ENCODE data around the gene ATP13A2.
"Not testable (repeated sequence)": the region's sequence is repeated elsewhere in the genome, so short reads cannot be mapped to it uniquely, and the experiment has no call there.

Gene ATP13A2

DNA sequence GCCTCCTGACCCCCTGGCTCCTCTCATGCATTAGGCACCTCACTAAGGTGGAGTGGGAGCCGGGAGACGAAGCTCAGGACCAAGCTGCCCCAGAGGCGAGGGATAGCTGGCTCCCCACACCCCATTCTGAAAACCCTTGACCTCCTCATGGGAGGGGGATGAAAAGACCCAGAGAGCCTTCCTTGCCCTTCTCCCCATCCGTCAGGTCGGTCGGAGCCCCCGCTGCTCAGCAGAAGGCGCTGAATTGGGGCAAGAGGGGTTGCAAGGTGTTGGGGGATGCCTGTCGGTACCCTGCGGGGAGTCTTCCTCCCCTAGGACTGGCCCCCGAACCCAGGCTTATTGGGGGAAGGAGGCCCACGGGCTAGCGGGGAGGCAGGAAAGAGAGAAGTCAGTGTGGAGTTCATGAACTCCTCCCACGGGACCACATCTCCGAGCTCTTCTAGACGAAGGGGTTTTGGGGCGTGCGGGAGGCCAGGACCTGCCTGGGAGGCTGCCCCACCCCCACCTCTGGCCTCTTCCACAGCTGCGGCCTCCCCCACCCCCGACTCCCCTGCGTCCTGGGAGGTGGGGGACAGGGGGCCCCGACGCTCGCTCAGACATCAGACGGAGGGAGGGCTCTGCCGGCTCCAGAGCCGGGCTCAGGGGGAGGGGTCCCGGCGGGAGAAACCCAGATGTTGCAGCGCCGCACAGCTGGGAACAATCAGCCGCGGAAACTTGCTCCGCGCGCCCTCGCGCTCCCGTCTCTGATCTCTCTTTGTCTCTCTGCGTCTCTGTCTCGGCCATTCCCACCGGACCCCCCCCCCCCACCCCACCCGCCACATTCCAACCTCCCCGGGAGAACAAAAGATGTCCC lies 32.0 kb downstream of the ATP13A2 start:
- DNase-seq (ENCODE audit: low spot score): no peak
- no peak for FAIRE-seq

DNA sequence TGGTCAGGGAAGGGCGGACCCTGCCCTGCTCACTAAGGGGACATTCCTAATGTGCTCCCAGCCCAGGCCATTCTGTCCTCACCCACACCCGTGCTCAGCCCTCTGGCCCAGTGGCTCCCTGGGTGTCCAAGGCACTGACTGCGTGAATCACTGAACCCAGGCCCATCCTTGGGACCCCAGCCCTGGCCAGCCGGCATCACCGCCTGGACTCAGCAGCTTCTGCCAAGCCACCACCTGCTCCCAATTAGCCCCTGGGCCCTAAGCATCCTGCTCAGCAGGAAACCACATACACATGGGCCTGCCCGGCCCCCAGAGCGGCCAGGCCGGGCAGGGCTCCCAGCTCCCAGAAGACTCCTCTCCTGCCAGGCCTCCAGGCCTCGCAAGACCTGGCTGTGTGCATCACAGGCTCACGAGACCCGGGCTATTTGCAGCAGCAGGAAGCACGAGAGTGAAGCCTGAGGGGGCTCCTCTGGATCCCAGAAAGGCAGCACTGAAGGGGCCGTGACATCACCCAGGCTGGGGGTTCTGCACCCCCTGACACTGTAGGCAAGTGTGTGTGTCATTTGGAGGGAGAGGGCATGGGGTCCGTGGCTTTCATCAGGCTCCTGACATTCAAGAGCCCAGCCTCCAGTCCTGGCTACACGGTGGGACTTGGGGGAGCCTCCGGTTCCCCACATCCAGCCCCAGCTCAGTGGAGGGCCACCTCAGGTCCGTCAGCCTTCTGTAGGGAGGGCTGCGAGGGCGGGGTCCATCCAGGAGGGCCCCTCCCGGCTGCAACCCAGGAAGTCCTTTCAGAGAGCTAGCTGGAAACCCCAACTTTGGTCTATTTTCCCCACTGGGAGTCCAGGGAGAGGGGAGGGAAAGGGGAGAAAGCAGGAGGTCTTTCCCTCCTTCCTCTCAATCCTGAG lies 32.9 kb downstream of the ATP13A2 start:
- DNase-seq (ENCODE audit: low spot score) (no peak), FAIRE-seq (no peak)

DNA sequence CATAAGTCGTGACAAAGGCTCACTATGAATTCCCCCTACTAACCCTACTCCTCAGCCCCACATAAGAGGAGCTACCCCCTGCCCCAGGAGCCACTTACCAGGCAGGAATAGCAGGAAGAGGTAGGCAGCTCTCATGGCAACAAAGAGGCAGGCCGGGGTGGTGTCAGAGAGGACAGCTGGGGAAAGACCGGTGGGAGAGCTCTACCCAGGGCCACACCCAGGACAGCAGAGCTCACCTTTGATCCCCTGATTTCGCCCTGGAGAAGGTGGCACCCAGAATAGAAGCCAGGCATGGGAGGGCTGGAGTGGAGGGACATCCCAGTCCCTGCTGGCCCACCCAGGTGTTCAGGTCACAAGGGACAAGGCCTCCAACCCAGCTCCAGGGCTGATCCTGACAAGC lies 33.6 kb downstream of the ATP13A2 start:
- DNase-seq (ENCODE audit: low spot score): no peak
- FAIRE-seq: no peak

DNA sequence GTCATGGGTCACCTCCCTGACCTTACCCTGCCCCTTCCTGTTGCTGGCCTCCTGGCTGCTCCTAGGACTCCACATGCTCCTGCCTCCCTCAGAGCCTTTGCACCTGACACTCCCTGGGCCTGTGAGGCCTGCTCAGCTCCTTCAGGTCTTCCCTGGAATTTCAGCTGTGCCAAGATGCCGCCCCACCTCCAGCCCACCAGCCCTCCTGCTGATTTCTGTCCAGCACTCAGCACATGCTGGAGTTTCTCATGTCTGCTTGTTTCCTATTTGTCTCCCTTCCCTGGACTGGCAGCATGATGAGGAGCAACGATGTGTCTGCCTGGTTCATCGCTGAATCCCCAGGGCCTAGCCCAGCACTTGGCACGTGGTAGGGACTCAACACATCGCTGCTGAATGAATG lies 34.4 kb downstream of the ATP13A2 start:
- no peak for FAIRE-seq
- no peak for DNase-seq (ENCODE audit: low spot score)

DNA sequence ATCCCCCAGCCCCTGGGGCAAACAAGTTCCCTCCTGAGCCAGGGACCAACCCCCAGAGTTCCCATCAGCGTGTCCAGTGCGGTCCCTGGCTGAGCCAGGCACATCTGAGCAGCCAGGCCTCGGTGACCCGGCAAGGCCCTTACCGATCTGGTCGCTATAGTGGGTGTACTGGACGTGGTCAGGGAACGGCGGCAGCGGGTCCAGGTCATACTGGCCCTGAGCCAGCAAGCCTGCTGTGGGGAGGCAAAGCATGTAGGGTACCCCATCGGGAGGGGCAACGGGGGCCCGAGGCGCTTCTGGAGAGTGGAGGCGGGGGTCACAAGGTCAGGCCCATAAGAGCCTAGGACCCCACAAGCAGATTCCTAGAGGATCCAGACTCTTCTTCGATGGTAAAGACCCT lies 34.8 kb downstream of the ATP13A2 start:
- DNase-seq (ENCODE audit: low spot score): no peak
- no peak for FAIRE-seq

DNA sequence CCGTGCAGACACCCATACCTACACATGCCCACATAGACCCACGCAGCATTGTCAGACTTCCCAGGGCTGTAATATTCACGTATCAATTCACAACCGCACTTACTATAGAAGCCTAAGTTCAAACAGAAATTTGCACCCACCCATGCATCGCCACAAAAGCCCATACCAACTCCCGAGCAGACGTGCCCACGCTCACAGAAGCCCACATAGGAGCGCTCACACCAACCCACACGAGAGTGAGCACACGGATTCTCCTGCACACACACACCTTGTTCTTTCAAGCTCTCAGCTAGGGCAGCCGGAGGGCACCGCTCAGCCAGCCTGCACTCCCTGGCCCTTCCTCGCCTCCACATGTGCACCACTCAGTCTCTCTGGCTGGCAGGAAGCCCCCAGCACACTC lies 35.9 kb downstream of the ATP13A2 start:
- DNase-seq (ENCODE audit: low spot score) (no peak), FAIRE-seq (no peak)

DNA sequence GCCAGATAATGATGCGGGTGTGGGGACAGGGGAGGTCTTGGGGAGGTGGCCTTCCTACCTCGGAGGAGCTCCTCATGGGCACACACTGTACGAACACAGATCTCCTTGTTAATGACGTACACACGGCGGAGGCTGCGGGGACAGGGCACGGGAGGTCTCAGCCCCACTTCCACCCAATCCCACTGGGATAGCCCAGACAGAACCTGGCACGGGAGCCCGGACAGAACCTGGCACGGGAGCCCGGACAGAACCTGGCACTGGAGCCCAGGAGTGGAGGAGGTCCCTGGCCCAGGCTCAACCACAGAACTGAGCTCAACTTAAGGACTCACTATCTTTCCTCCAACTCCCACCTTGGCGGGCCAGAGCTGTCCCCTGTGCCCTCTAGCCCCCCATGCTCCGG lies 36.5 kb downstream of the ATP13A2 start:
- FAIRE-seq (no peak), DNase-seq (ENCODE audit: low spot score) (no peak)

DNA sequence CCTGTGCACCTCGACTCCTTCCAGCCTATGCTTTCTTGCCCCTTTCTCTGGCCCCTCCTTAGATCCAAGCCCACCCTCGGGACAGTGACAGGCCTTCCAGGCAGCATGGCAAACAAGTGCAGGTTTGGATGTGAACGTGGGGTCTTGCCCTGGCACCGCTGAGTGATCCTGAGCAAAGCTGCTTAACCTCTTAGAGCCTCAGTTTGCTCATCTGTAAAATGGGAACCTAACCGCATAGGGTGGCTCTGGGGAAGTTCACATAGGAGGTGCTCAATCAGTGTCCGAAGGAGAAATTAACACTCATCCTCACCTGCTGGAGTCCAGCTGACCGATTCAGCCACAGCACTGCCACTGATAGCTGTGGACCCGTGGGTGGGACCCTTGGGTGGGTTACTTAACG lies 38.5 kb downstream of the ATP13A2 start:
- FAIRE-seq (no peak), DNase-seq (ENCODE audit: low spot score) (no peak)

DNA sequence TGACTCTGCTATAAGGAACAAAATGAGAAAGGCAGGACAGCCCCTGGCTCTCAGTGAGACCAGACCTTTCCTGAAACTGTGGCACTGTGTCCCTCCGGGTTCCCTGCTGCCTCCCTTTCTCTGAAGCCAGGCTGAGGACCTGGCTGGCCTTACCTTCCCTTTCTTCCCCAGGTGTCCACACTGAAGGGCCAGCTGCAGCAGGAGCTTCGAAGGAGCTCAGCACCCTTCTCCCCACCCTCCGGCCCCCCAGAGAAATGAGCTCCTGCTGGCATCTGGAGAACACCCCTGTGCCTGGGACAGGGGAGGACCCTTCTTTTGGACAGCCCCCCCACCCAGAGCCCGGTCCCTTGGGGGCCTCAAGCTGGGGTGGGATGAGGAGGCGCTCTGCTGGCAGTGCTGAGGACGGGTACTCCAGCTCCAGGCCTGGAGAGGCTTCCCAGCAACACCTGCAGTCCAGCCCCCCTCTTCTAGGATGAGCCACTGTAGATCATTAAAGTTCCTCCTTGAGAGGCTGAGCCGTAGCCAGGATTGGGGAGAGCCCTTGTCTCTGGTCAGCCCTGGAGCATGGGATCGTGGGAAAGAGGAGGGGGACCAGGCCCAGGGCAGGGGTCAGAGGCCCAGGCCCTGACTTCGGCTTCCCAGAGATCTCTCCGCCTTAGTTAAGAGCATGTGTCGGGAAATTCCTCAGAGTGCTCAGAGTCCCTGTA lies 39.4 kb downstream of the ATP13A2 start:
- DNase-seq (ENCODE audit: low spot score) (no peak), FAIRE-seq (no peak)

DNA sequence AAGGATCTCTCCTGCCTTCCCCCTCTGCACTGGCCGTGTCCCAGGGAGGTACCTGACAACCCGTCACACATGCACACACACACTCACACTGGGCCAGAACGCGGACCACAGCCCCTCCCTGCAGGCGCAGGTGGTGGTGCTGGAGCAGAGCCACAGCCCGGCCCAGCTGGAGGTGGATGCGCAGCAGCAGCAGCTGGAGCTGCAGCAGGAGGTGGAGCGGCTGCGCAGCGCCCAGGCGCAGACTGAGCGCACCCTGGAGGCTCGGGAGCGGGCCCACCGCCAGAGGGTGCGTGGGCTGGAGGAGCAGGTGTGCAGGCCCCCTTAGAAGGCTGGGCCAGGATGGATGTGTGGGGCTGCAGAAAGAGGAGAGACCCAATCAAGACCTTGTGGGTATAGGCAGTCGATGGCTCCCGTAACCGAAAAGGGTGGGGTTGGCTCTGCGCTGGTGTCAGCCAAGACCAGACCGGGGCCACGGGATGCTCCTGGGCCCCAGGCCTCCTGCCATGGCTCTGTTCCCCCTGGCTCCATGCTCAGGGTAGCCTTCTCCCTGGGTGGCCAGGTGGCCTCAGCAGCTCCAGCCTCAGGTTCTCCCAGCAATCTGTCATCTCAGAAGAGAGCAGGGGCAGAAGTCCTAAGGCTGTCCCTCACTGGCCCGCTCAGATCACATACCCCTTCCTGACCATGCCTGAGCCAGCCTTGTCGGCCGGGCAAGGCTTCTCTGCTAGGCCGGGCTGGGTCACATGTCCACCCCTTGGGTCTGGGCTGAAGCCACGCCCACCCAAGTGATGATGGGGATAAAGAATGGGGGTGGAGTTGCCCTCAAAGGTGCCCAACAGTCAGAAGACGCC lies 40.2 kb downstream of the ATP13A2 start:
- FAIRE-seq (no peak), DNase-seq (ENCODE audit: low spot score) (no peak)

DNA sequence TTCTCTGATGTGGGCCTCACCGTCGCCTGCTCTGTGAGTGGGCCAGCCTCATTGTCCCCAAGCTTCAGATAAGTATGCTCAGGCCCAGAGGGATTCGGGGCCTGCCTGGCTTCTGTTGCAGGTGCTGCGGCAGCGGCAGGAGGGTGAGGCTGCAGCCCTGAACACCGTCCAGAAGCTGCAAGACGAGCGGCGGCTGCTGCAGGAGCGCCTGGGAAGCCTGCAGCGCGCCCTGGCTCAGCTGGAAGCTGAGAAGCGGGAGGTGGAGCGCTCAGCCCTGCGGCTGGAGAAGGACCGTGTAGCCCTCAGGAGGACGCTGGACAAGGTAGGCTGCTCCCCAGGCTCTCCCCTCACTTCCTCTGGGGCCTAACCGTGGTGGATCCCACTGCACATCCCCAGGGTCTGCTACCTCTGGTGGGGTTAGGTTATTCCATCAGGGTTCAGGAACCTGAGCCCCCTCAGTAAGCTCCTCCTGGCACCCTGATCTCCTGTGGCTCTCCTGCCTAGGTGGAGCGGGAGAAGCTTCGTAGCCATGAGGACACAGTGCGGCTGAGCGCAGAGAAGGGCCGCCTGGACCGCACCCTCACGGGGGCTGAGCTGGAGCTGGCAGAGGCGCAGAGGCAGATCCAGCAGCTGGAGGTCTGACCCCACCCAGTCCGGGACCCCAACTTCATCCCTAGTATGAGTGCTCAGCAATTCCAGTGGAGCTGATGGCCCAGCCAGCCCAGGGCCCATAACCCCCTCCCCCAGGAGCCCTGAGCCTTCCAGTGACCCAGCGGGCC lies 41.4 kb downstream of the ATP13A2 start:
- DNase-seq (ENCODE audit: low spot score): no peak
- no peak for FAIRE-seq

DNA sequence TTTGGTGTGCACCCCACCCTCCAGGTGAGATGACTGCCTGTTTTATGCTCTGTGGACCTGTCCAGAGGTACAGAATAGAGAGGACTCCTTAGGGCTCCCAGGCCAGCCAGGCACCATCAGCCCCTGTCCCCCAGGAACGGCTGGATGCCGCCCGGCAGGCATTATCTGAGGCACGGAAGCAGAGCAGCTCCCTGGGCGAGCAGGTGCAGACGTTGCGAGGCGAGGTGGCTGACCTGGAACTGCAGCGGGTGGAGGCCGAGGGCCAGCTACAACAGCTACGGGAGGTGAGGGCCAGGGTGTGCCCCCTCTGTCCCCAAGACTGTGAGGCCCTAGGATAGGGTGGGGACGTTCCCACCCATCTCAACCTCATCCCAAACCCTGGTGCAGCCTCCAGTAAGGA lies 42.1 kb downstream of the ATP13A2 start:
- DNase-seq (ENCODE audit: low spot score) (no peak), FAIRE-seq (no peak)

DNA sequence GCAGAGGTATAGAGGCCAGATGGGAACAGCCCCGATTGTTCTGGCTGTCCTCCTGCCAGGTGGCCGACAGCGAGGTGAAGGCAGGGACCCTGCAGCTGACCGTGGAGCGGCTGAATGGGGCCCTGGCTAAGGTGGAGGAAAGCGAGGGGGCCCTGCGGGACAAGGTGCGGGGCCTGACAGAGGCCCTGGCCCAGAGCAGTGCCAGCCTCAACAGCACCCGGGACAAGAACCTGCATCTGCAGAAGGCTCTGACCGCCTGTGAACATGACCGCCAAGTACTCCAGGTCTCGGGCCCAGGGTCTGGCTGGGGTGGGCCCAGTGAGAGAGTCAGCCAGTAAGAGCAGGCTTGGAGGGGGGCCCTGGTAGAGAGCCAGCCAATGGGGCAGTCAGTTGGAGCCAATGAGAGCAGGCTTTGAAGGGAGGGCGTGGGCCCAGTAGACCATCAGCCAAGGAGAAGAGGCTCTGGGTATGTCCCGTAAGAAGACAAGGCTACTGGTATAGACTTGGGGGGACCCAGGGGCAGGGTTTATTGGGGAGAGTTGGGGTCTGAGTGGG lies 42.6 kb downstream of the ATP13A2 start:
- no peak for FAIRE-seq

DNA sequence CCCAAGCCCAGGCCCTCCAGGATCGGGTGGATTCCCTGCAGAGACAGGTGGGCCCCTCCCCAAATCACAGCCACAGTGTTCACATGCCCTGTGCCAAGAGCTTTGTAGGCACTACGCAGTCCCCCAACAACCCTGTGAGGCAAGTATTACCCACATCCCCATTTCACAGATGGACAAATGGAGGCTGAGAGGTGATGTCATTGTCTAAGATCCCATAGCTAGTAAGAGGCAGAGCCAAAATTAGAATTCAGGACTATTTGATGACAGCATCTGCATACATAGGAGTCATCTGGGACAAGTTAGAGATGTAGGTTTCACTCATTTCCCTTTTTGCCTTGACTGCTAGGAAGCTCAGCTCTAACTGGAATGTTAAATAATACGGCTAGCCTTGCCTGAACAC lies 43.4 kb downstream of the ATP13A2 start:
- DNase-seq (ENCODE audit: low spot score): no peak
- no peak for FAIRE-seq

More for the DNA sequence above, 42.6 kb downstream of the ATP13A2 start:
- no peak for DNase-seq (ENCODE audit: low spot score)

DNA sequence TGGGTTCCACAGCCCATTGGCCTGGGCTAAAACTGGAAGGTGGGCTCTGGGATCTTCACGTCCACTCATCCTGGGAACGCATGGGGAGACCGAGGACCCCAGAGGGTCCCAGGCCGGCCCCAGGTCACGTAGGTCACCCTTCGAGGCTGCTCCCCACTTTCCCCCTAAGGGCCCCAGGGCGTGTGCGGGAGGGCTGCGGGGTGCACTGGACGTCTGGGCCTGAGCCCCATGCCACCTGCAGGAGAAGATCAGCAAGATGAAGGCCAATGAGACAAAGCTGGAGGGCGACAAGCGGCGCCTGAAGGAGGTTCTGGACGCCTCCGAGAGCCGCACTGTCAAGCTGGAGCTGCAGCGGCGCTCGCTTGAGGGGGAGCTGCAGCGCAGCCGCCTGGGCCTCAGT lies 43.8 kb downstream of the ATP13A2 start:
- FAIRE-seq: no peak
- DNase-seq (ENCODE audit: low spot score): no peak

DNA sequence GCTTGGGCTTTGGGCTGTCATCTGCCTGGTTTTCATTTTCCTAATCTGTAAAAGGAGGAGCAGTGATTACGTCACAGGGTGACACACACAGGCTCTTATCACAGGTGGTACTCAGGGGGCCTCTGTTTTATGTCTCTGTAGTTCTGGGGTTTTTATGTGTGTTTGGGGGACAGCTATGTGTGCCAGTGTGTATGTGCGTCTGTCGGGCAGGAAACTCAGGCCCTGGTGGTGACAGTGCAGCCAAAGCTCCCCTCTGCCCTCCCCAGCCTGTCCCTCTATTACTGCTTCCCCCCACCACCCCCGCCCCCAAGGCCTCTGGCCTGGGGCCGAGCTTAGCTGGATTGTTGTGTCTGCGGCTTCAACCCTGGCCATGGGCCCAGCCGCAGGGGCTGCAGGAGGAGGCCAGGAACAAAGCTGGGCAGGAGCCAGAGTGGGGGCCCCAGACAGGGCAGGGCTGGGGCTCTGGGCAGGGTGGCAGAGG lies 44.6 kb downstream of the ATP13A2 start:
- FAIRE-seq: no peak
- no peak for DNase-seq (ENCODE audit: low spot score)

DNA sequence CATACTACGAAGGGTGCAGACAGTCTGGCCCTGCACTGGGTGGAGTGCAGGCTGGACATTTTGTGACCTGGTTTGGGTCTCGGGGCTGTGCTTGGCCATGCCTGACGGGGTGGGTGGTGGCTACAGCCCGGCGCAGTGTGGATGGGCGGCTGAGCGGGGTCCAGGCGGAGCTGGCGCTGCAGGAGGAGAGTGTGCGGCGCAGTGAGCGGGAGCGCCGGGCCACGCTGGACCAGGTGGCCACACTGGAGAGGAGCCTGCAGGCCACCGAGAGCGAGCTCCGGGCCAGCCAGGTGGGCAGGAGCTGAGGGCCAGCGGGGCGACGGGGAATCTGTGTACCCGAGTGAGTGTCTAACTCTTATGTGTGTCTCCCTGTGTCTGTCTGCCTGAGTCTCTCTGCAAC lies 45.4 kb downstream of the ATP13A2 start:
- FAIRE-seq (no peak), DNase-seq (ENCODE audit: low spot score) (no peak)

DNA sequence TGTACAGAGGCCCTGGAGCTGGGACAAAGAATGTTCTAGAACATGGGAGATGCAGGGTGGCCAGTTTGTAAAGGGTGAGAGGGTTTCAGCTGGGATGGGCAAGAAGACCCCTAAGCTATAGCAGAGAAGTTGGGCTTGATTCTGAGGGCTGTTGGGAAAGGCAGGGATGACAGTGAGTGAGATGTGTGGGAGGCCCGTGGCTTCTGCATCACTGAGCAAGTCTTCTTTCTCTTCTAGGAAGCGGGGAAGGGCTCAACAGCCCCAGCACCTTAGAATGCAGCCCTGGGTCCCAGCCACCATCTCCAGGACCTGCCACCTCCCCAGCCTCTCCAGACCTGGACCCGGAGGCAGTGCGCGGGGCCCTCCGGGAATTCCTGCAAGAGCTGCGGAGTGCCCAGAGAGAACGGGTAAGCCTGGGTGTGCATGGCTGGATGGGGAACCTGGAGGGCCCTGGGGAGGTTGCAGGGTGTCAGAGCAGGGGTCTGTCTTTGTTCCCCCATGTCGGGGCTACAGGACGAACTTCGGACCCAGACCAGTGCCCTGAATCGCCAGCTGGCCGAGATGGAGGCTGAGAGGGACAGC lies 46.2 kb downstream of the ATP13A2 start:
- DNase-seq (ENCODE audit: low spot score): no peak
- FAIRE-seq: no peak

DNA sequence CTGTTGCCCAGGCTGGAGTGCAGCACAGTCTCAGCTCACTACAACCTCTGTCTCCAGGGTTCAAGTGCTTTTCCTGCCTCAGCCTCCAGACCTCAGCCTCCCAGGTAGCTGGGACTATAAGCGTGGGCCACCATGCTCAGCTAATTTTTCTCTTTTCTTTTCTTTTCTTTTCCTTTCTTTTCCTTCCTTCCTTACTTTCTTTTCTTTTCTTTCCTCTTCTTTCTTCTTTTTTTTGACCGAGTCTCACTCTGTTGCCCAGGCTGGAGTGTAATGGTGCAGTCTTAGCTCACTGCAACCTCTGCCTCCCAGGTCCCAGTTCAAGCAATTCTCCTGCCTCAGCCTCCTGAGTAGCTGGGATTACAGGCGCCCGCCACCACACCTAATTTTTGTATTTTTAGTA lies 47.6 kb downstream of the ATP13A2 start:
- not testable (repeated sequence) for FAIRE-seq; DNase-seq (ENCODE audit: low spot score)

Data from RCC 7860 (cell line).